ENCODE results near the gene CD59. TPM values are rescaled to one million over a fixed set of nuclear protein-coding genes. Genes with fewer than 3 reads are reported as not detected.

CD59 gene
- total and polyA plus RNA-seq, 2 donors (not counting 3 experiments of a cell fraction or from before 2014, with no cell fraction given) = 992 to 1,084 TPM

GRCh38 chr11:33721984-33722383 is 14.2 kb downstream of the CD59 start:
- peak overlapping the region; percentile 99 for H3K27ac ChIP-seq (ENCODE audit: insufficient read depth, low read depth, low read length)
- peaks cover 98% of the 10 kb centered on the region for H3K79me2 ChIP-seq (ENCODE audit: control insufficient read depth, insufficient read depth, low read length)
- ChIA-PET CTCF (interaction anchor here (0.6 to 6.3 kb wide), 4 partner anchors 9 to 20 kb away, joined by 3 to 52 read pairs (median 5); partner anchors contain the start of gene CD59), POLR2A (interaction anchor here (0.6 to 0.9 kb wide), 2 partner anchors 15 to 21 kb away, joined by 3 read pairs; partner anchors contain the start of gene C11orf91)
- H3K27me3 ChIP-seq (ENCODE audit: control insufficient read depth in 2 of 2, insufficient read depth in 2 of 2, low read length in 2 of 2) = no peaks in the 10 kb centered on the region
- DNase-seq (ENCODE audit: low read depth, low spot score) (no peak), FAIRE-seq (no peak)
- H2AFZ ChIP-seq (ENCODE audit: low read depth, low read length) = no peak overlapping the region
- dilution Hi-C loops (cut with MboI; ENCODE audit: extremely low pct_ligation_motif_present, low sequenced_read_pairs) (no loop called here), intact Hi-C loops (cut with micrococcal nuclease) (no loop called here)
- TF ChIP-seq GATA2 (IDR thresholded peaks at IDR 0.05; ENCODE audit: insufficient read depth, insufficient read length, low read depth, low read length) (no peak), FOS (IDR thresholded peaks at IDR 0.05; ENCODE audit: borderline replicate concordance, insufficient read depth, low read length) (no peak), JUN (IDR thresholded peaks at IDR 0.05; ENCODE audit: borderline replicate concordance, insufficient read depth, insufficient read length, low read depth) (no peak), MYC (IDR thresholded peaks at IDR 0.05; ENCODE audit: low read depth, low read length) (no peak), MAX (IDR thresholded peaks at IDR 0.05; ENCODE audit: insufficient read depth, insufficient read length) (no peak), POLR2AphosphoS5 (IDR thresholded peaks at IDR 0.05; ENCODE audit: insufficient read depth, low read depth, low read length) (no peak), EZH2 (IDR thresholded peaks at IDR 0.05; ENCODE audit: borderline replicate concordance, low read depth, low read length, severe bottlenecking) (no peak), POLR2A (IDR thresholded peaks at IDR 0.05; ENCODE audit: low read depth, low read length) (no peak), CTCF (IDR thresholded peaks at IDR 0.05; ENCODE audit: extremely low read depth in 1 of 2, insufficient read depth in 1 of 2, low read depth in 1 of 2, low read length in 2 of 2) (no peak)
- no peaks in the 10 kb centered on the region for H3K9me3 ChIP-seq (replicated peaks; ENCODE audit: control insufficient read depth, insufficient read depth, low read length)
- H3K4me2 ChIP-seq (ENCODE audit: insufficient read depth, low read length) = peak overlapping the region; percentile 18
- peaks cover 62% of the 10 kb centered on the region for H3K4me1 ChIP-seq (ENCODE audit: control insufficient read depth, extremely low read depth, insufficient read depth, low read length)
- BruUV-seq (replicated peaks) = TSS peak; percentile 44
- H3K9ac ChIP-seq (replicated peaks; ENCODE audit: extremely low read depth, insufficient read depth, low read length) = peak overlapping the region; percentile 81
- H4K20me1 ChIP-seq (replicated peaks; ENCODE audit: control insufficient read depth, extremely low read depth, insufficient read depth, low read length) = no peaks in the 10 kb centered on the region
- H3K36me3 ChIP-seq (ENCODE audit: control insufficient read depth in 2 of 2, extremely low read depth in 1 of 2, insufficient read depth in 2 of 2, low read length in 2 of 2) = peaks cover 22 to 33% of the 10 kb centered on the region in 2 experiments
- no peaks in the 10 kb centered on the region for H3K9me1 ChIP-seq (replicated peaks; ENCODE audit: control insufficient read depth, extremely low read depth, insufficient read depth, low read length)
- H3K4me3 ChIP-seq (replicated peaks in 1 of 3; ENCODE audit: insufficient read depth in 1 of 3, low read depth in 1 of 3, low read length in 3 of 3) = no peak overlapping the region

Data from endothelial cell of umbilical vein (primary cell).